GM12892 (cell line): ENCODE data around the gene MAML3.

ENCODE experiments used
- DNase-seq: peaks from one replicate; pipeline ENCODE4 v3.0.0; 2011; ENCODE audit not compliant: insufficient read length
- FAIRE-seq: peaks from 2 replicates; lab custom pipeline; 2011; peaks lifted over from hg19 to GRCh38; lab: Jason Lieb, UNC
- POLR2A ChIP-seq: IDR thresholded peaks from 2 replicates; pipeline ENCODE4 v1.6.1; 2011; ENCODE audit warnings: low read depth, low read length, control low read depth
- POLR2AphosphoS5 ChIP-seq: IDR thresholded peaks from 2 replicates; pipeline ENCODE4 v1.6.1; 2011; ENCODE audit warnings: low read depth, low read length, control low read depth
- TAF1 ChIP-seq: IDR thresholded peaks from 2 replicates; pipeline ENCODE4 v1.6.1; 2011; ENCODE audit warnings: low read depth, mild to moderate bottlenecking, control low read depth, low read length, borderline replicate concordance

MAML3 gene

GRCh38 chr4:139869810-139870209 lies 284.2 kb downstream of the MAML3 start:
- DNase-seq = no peak
- no peak for TF ChIP-seq TAF1
- TF ChIP-seq POLR2A = no peak
- TF ChIP-seq POLR2AphosphoS5 = no peak
- no peak for FAIRE-seq

GRCh38 chr4:139866276-139866962 lies 287.6 kb downstream of the MAML3 start:
- no peak for DNase-seq
- TF ChIP-seq POLR2A (no peak), TAF1 (no peak), POLR2AphosphoS5 (no peak)
- FAIRE-seq = no peak

DNA sequence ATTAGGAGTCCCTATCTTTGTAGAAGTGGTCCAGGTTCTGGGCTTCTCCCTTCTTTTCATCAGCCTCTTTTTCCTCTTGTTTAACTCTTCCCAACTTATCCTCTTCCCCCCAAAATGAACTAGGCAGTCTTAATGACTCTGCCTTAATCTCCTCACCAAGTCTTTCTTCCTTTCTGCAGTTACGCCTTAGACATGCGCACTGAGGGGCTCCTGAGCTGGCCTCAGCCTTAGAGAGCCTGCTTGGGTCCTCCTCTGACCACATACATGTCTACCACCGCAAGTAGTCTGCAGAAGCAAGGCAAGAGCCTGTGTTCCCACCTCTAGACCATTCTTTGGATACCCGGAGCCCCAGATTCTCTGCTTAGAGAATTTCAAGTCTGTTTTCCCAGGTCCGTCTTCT lies 288.4 kb downstream of the MAML3 start:
- no peak for FAIRE-seq
- TF ChIP-seq POLR2A = no peak
- TF ChIP-seq TAF1 = no peak
- no peak for TF ChIP-seq POLR2AphosphoS5

GRCh38 chr4:139863531-139863930 lies 290.5 kb downstream of the MAML3 start:
- DNase-seq (no peak), FAIRE-seq (no peak)
- TF ChIP-seq TAF1 (no peak), POLR2A (no peak)

More for the DNA sequence above, 288.4 kb downstream of the MAML3 start:
- DNase-seq = no peak

DNA sequence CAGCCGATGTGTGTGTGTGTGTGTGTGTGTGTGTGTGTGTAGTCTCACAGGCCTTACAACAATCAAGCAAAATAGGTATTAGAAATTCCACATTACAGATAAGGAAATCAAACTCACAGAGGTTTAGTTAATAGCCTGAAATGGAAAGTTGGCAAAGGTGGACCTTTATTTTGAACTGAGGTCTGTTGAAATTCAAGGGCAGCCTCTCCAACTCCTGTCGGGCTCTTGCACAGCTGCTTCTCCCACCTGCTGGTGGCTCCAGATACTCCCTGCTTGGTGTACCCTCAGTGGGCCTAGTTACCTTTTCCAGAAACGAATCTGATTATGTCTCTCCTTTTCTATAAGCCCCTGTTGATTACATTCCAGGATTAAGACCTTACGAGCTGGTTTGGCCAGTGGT lies 292.5 kb downstream of the MAML3 start:
- TF ChIP-seq TAF1 (no peak), POLR2AphosphoS5 (no peak), POLR2A (no peak)
- DNase-seq (no peak), FAIRE-seq (no peak)

DNA sequence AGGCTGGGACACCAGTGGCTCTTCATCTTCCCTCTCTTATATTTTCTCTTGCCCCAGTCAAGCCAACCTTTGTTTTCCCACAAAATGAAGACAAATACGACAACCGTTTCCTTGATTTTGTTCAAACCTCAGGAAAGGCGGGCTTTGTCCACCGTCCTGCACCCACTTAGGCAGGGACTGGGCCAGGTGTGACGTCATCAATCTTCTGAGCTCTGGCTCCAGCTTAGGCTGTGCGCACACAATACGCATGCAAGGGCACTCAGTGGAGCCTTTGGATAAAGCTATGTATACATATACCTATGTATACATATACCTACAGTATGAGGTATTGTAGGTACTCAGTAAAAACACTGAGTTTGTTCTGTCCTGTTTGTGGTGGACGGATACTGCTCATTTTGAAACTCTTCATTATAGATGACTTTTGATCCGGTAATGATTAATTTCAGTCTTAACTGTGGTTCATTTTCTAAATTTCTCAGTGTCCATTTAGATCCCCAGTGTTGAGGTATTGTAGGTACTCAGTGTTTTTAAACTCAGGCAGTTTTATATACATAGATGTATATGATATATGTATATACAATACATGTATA lies 293.5 kb downstream of the MAML3 start:
- FAIRE-seq (no peak), DNase-seq (no peak)
- TF ChIP-seq TAF1 = no peak
- no peak for TF ChIP-seq POLR2A
- no peak for TF ChIP-seq POLR2AphosphoS5

- TF ChIP-seq POLR2A (no peak), POLR2AphosphoS5 (no peak), TAF1 (no peak)
- FAIRE-seq (no peak), DNase-seq (no peak)
These were observed 294.1 kb downstream of the MAML3 start for GRCh38 chr4:139859876-139860275.

DNA sequence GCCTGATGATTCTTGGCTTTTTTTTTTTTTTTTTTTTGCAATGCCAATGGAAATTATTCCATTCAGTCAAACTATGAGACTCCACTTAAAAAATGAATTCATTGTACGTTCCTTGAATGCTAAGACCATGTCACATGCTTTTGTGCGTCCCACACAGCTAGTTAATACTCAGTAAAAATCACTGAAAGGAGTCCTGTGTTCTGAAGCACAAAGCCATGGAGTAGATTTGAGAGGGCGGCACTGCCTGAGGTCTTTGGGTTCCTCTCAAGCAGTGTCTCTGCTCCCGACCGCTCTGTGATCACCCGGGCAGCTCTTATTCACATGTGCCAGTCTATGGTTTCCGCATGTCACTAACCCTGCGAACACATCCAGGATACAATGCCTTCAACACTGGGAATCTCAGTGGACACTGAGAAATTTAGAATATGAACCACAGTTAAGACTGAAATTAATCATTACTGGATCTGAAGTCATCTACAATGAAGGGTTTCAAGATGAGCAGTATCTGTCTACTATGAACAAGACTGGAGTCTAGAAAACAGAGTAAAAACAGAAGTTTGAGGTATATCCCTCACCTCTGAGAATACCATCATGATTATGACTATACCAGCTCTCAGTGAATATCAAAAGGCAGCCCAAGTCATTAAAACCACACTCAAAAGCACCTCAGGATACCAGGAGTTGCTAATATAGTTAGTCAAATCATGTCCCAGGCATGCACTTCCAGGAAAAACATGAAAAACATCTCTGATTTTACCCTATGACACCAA lies 295.4 kb downstream of the MAML3 start:
- FAIRE-seq (peak; percentile 44), DNase-seq (peak; percentile 6)
- no peak for TF ChIP-seq POLR2AphosphoS5
- TF ChIP-seq POLR2A = no peak
- no peak for TF ChIP-seq TAF1

DNA sequence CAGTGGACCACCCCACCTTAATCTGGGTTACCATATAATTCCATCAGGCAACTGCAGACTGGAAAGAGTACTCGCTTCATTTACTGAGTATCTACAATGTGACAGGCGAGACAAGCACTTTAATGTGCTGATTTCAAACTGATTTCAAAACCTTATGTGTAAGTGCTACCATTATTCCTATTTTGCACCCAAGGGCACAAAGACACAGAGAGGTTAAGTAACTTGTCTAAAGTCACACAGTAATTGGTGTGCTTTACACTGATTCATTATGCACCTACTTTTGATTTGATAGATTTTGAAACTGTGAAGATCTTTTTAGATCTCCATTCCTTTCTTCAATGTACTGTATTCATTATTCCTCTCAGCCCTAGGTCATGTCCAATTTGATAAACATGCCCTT lies 296.0 kb downstream of the MAML3 start:
- DNase-seq (no peak), FAIRE-seq (no peak)
- TF ChIP-seq TAF1 (no peak), POLR2A (no peak), POLR2AphosphoS5 (no peak)

GRCh38 chr4:139857021-139857420 lies 297.0 kb downstream of the MAML3 start:
- no peak for TF ChIP-seq POLR2A
- no peak for TF ChIP-seq TAF1
- no peak for TF ChIP-seq POLR2AphosphoS5
- FAIRE-seq (no peak), DNase-seq (no peak)

DNA sequence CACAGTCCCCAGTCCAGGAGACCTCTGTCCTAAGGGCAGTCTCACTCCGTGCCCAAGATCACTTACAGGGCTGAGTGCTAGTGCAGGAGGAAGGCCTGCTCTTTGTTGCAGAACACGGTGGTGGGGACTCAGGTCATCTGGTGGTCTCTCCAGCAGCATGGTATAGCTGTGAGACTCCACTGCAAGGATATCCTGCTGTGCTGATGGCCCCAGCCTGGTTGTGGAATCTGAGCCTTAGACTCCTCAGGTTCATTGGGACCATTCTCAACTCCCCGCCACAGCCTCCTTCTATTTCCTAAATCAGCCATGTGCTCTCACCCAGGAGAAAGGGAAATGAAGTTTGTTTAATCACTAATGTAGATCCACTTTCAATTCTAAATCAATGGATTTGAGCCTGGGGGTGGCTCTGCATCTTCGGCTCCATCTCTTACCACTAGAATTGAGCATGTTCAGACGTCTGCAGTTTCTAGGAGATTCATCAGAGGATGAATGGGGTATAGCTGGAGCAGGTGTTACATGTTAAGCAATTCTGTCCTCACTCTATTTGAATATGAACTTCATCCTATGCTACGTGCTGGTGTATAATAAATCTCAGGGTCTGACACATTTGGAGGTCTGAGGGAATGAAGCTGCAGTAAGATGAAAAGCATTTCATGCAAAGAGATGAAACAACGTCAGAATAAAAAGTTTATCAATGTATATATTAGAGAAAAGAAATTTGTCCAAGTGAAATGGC lies 299.1 kb downstream of the MAML3 start:
- TF ChIP-seq TAF1 (no peak), POLR2AphosphoS5 (no peak), POLR2A (no peak)
- no peak for FAIRE-seq
- no peak for DNase-seq

GRCh38 chr4:139853309-139853708 lies 300.7 kb downstream of the MAML3 start:
- TF ChIP-seq POLR2A = no peak
- TF ChIP-seq TAF1 = no peak
- no peak for TF ChIP-seq POLR2AphosphoS5
- FAIRE-seq (no peak), DNase-seq (no peak)
